HG03175 (cell line): Measurements from ENCODE around the gene PDGFRA.

ENCODE experiments used
- ATAC-seq: cut with Tn5 transposase; IDR thresholded peaks from one replicate; pipeline ENCODE4 v1.9.1; 2021; ENCODE audit warnings: mild to moderate bottlenecking, moderate library complexity; ENCODE audit not compliant: unreplicated experiment

PDGFRA gene

GRCh38 chr4:54254915-54255246, 25.8 kb downstream of the PDGFRA start:
- no peak for ATAC-seq

- no peak for ATAC-seq
Observed at GRCh38 chr4:54255881-54256280, 26.8 kb downstream of the PDGFRA start.

GRCh38 chr4:54256491-54257486, 27.7 kb downstream of the PDGFRA start:
- no peak for ATAC-seq

- no peak for ATAC-seq
Observed at GRCh38 chr4:54265366-54265765, 36.3 kb downstream of the PDGFRA start.

- no peak for ATAC-seq
Observed at GRCh38 chr4:54268151-54268550, 39.1 kb downstream of the PDGFRA start.

GRCh38 chr4:54271464-54271863, 42.4 kb downstream of the PDGFRA start:
- no peak for ATAC-seq

- no peak for ATAC-seq
Observed at GRCh38 chr4:54272051-54272450, 43.0 kb downstream of the PDGFRA start.

GRCh38 chr4:54274264-54274663, 45.2 kb downstream of the PDGFRA start:
- ATAC-seq = no peak

GRCh38 chr4:54274795-54275665, 45.9 kb downstream of the PDGFRA start:
- ATAC-seq = no peak

GRCh38 chr4:54276641-54277430, 47.7 kb downstream of the PDGFRA start:
- ATAC-seq = no peak

- peak; percentile 71 for ATAC-seq
Observed at GRCh38 chr4:54277691-54278090, 48.6 kb downstream of the PDGFRA start.

GRCh38 chr4:54278216-54278615, 49.1 kb downstream of the PDGFRA start:
- ATAC-seq = no peak

- no peak for ATAC-seq
Observed at GRCh38 chr4:54281054-54281766, 52.1 kb downstream of the PDGFRA start.

GRCh38 chr4:54282837-54283236, 53.7 kb downstream of the PDGFRA start:
- no peak for ATAC-seq

GRCh38 chr4:54289316-54289715, 60.2 kb downstream of the PDGFRA start:
- ATAC-seq = no peak

- no peak for ATAC-seq
Observed at GRCh38 chr4:54290980-54291379, 61.9 kb downstream of the PDGFRA start.

GRCh38 chr4:54296548-54297203, 67.6 kb downstream of the PDGFRA start:
- ATAC-seq = no peak

GRCh38 chr4:54308110-54308509, 79.0 kb downstream of the PDGFRA start:
- no peak for ATAC-seq

- peak; percentile 97 for ATAC-seq
Observed at GRCh38 chr4:54315561-54316538, 86.8 kb downstream of the PDGFRA start.
